K562 (cell line): ENCODE results near the gene ATM. TPM values are rescaled to one million over a fixed set of nuclear protein-coding genes. Genes with fewer than 3 reads are reported as not detected.

Experiments
- ASH1L ChIP-seq: fragments of 450-650 bp; IDR thresholded peaks from 2 replicates; pipeline ENCODE4 v1.6.1; 2018; ENCODE audit warnings: borderline replicate concordance, mild to moderate bottlenecking, low read depth; ENCODE audit not compliant: partially characterized antibody
- CC2D1A ChIP-seq: fragments of 450-650 bp; IDR thresholded peaks from 2 replicates; pipeline ENCODE4 v1.6.1; 2017; ENCODE audit warnings: mild to moderate bottlenecking
- CREM ChIP-seq: IDR thresholded peaks from 2 replicates; pipeline ENCODE4 v1.6.1; 2014; ENCODE audit warnings: antibody characterized with exemption, low read depth
- DIDO1 ChIP-seq: fragments of 450-650 bp; IDR thresholded peaks from 2 replicates; pipeline ENCODE4 v1.6.1; 2016; ENCODE audit warnings: low read depth, missing biosample characterization, missing genetic modification characterization
- FOS ChIP-seq: IDR thresholded peaks from 3 replicates; pipeline ENCODE4 v1.6.1; 2011; ENCODE audit not compliant: insufficient read length; ENCODE audit errors: extremely low read depth
- GTF2A2 ChIP-seq: IDR thresholded peaks from 2 replicates; pipeline ENCODE4 v1.6.1; 2016; ENCODE audit warnings: mild to moderate bottlenecking, missing genetic modification characterization, missing compliant biosample characterization
- MED1 ChIP-seq: sonication (generic); formaldehyde crosslinking; IDR thresholded peaks from 2 replicates; pipeline ENCODE4 v1.8.1; 2023; ENCODE audit warnings: missing genetic modification reagents, borderline replicate concordance
- PRDM10 ChIP-seq: fragments of 450-650 bp; IDR thresholded peaks from 2 replicates; pipeline ENCODE4 v1.6.1; 2018; ENCODE audit not compliant: partially characterized antibody
- SMAD3 ChIP-seq: fragments of 450-650 bp; formaldehyde crosslinking; conservative IDR thresholded peaks from 2 replicates; pipeline ENCODE4 v1.4.0; 2020; ENCODE audit warnings: mild to moderate bottlenecking
- SMAD4 ChIP-seq: fragments of 250-450 bp; sonication (Bioruptor Pico); conservative IDR thresholded peaks from 2 replicates; pipeline ENCODE4 v1.8.0; 2021; ENCODE audit warnings: inconsistent platforms, mild to moderate bottlenecking, moderate library complexity
- TCF15 ChIP-seq: fragments of 250-450 bp; sonication (Bioruptor Pico); IDR thresholded peaks from 2 replicates; pipeline ENCODE4 v1.8.0; 2022; ENCODE audit warnings: moderate library complexity, mild to moderate bottlenecking, inconsistent platforms
- TCFL5 ChIP-seq: fragments of 250-450 bp; sonication (Bioruptor Pico); conservative IDR thresholded peaks from 2 replicates; pipeline ENCODE4 v1.6.1; 2021; ENCODE audit warnings: mild to moderate bottlenecking, moderate library complexity, matching md5 sums
- TGIF2 ChIP-seq: sonication (generic); formaldehyde crosslinking; IDR thresholded peaks from 2 replicates; pipeline ENCODE4 v1.8.1; 2022; ENCODE audit warnings: mild to moderate bottlenecking, missing genetic modification reagents, moderate library complexity
- ZBTB7A ChIP-seq: IDR thresholded peaks from 2 replicates; pipeline ENCODE4 v1.6.1; 2011; ENCODE audit warnings: low read depth, mild to moderate bottlenecking, low read length, moderate library complexity, borderline replicate concordance; ENCODE audit not compliant: control insufficient read depth
- ZNF274 ChIP-seq: IDR thresholded peaks from 2 replicates; pipeline ENCODE4 v1.6.1; 2011; ENCODE audit warnings: low read depth, mild to moderate bottlenecking, low read length, moderate library complexity, borderline replicate concordance
- ZNF354B ChIP-seq: fragments of 250-450 bp; sonication (Bioruptor Pico); IDR thresholded peaks from 2 replicates; pipeline ENCODE4 v1.4.0; 2020
- ZNF561 ChIP-seq: fragments of 450-650 bp; formaldehyde crosslinking; conservative IDR thresholded peaks from 2 replicates; pipeline ENCODE4 v1.4.0; 2020; ENCODE audit warnings: mild to moderate bottlenecking, moderate library complexity
- ZNF79 ChIP-seq: fragments of 250-450 bp; sonication (Bioruptor Pico); IDR thresholded peaks from 2 replicates; pipeline ENCODE4 v1.4.0; 2020; ENCODE audit warnings: low read depth, mild to moderate bottlenecking, moderate library complexity
- polyA plus RNA-seq, 8 experiments: library from polyadenylated mRNA; depleted of rRNA in 4 of 8; stranded (reverse) in 5 of 8; unstranded in 3 of 8; fragments of >200 nt; fragmentation: Nextera tagmentation in 2 of 8; fragmentation: Illumina TruSeq in 1 of 8; extraction: Ambion mirVana in 2 of 8; extraction: Trizol in 1 of 8; gene quantifications; 2 replicates each; pipeline versions ENCODE4 v1.2.1 to v1.2.3, GENCODE V29; 2011 to 2014; ENCODE audit warnings: inconsistent platforms in 1 of 8, missing spikeins in 1 of 8
- total RNA-seq, 7 experiments: library from RNA; depleted of rRNA in 6 of 7; stranded (reverse); fragments of >200 nt in 6 of 7; fragmentation: Illumina TruSeq in 2 of 7; extraction: Trizol in 2 of 7; gene quantifications; 2 replicates each; pipeline versions ENCODE4 v1.2.1 to v1.2.3, GENCODE V29; 2011 to 2021; ENCODE audit warnings: low replicate concordance in 1 of 7
- TF ChIP-seq, protein P1 (sequence below), 2 experiments: IDR thresholded peaks in 1 of 2; conservative IDR thresholded peaks in 1 of 2; 2 replicates each; pipeline ENCODE4 v1.6.1; 2016; ENCODE audit warnings: low read depth in 2 of 2, mild to moderate bottlenecking in 1 of 2, missing compliant biosample characterization in 1 of 2, missing genetic modification characterization in 1 of 2, moderate library complexity in 1 of 2
- TF ChIP-seq, protein P2 (sequence below): fragments of 450-650 bp; IDR thresholded peaks from 2 replicates; pipeline ENCODE4 v1.6.1; 2016; ENCODE audit warnings: low read depth, mild to moderate bottlenecking, moderate library complexity

Gene ATM
- total and polyA plus RNA-seq, 9 of the 15 experiments (the other 6 are each of a cell fraction or from before 2014, with no cell fraction given): 8.3 to 46.8 (median 26.2) TPM

- TF ChIP-seq PRDM10: peak; percentile 92
- TF ChIP-seq SMAD4 (CRISPR knock-in tag): no peak
- no peak for TF ChIP-seq DIDO1 (tag)
- TF ChIP-seq ZNF354B (CRISPR knock-in tag): no peak
- no peak for TF ChIP-seq ASH1L
- TF ChIP-seq, protein P1, sequence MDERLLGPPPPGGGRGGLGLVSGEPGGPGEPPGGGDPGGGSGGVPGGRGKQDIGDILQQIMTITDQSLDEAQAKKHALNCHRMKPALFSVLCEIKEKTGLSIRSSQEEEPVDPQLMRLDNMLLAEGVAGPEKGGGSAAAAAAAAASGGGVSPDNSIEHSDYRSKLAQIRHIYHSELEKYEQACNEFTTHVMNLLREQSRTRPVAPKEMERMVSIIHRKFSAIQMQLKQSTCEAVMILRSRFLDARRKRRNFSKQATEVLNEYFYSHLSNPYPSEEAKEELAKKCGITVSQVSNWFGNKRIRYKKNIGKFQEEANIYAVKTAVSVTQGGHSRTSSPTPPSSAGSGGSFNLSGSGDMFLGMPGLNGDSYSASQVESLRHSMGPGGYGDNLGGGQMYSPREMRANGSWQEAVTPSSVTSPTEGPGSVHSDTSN (CRISPR knock-in tag; IDR thresholded peaks at IDR 0.05; ENCODE audit: low read depth): no peak
- TF ChIP-seq, protein P1 (tag; conservative IDR thresholded peaks at IDR 0.05; ENCODE audit: low read depth): no peak
- TF ChIP-seq ZNF274: no peak
- TF ChIP-seq SMAD3 (CRISPR knock-in tag): no peak
- no peak for TF ChIP-seq TCFL5 (CRISPR knock-in tag)
- no peak for TF ChIP-seq FOS
- TF ChIP-seq, protein P2, sequence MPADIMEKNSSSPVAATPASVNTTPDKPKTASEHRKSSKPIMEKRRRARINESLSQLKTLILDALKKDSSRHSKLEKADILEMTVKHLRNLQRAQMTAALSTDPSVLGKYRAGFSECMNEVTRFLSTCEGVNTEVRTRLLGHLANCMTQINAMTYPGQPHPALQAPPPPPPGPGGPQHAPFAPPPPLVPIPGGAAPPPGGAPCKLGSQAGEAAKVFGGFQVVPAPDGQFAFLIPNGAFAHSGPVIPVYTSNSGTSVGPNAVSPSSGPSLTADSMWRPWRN: no peak
- no peak for TF ChIP-seq MED1 (CRISPR knock-in tag)
- TF ChIP-seq TCF15 (CRISPR knock-in tag): no peak
- TF ChIP-seq CC2D1A: peak; percentile 39; the same call in 1 of the 2 replicates
- peak; percentile 25; the same call in 1 of the 2 replicates for TF ChIP-seq ZBTB7A
- no peak for TF ChIP-seq ZNF79
- no peak for TF ChIP-seq TGIF2 (CRISPR knock-in tag)
- TF ChIP-seq CREM: peak; percentile 90
- no peak for TF ChIP-seq ZNF561 (CRISPR knock-in tag)
- no peak for TF ChIP-seq GTF2A2
These were observed at the start of gene ATM, which contains the start of gene NPAT (continued) for GRCh38 chr11:108222574-108223347.
